ENCODE measurements around the gene NPAS3. TPM values are rescaled to one million over a fixed set of nuclear protein-coding genes. Genes with fewer than 3 reads are reported as not detected.

Gene NPAS3
- total and polyA plus RNA-seq, 4 donors = 0.07 to 0.09 (median 0.08) TPM; not detected in 1

- H3K36me3 ChIP-seq (ENCODE audit: control insufficient read depth in 4 of 4, insufficient read depth in 3 of 4, low read depth in 1 of 4, low read length in 3 of 4) = no peaks in the 10 kb centered on the region
- 85% methylated on average over 2 of the region's 2 CpGs for WGBS
- no peak overlapping the region for H3K27ac ChIP-seq (ENCODE audit: low read depth in 1 of 2, low read length in 2 of 2)
- H3K27me3 ChIP-seq (ENCODE audit: control insufficient read depth in 4 of 4, insufficient read depth in 4 of 4, low read length in 3 of 4) = peaks cover 0 to 2% (median 0%) of the 10 kb centered on the region in 4 donors
- H3K9ac ChIP-seq (ENCODE audit: low read depth in 1 of 2, low read length in 2 of 2) = no peak overlapping the region
- no peaks in the 10 kb centered on the region for H3K4me1 ChIP-seq (ENCODE audit: control insufficient read depth in 4 of 4, insufficient read depth in 4 of 4, low read length in 3 of 4)
- DNase-seq (ENCODE audit: low spot score) = no peak
- TF ChIP-seq RAD21 (IDR thresholded peaks at IDR 0.05) (no peak), EGR1 (IDR thresholded peaks at IDR 0.05; ENCODE audit: low read depth in 2 of 2) (no peak), HNF4A (conservative IDR thresholded peaks at IDR 0.05) (no peak), JUND (IDR thresholded peaks at IDR 0.05) (no peak), SP1 (IDR thresholded peaks at IDR 0.05) (no peak), ATF3 (IDR thresholded peaks at IDR 0.05) (no peak), TAF1 (conservative IDR thresholded peaks at IDR 0.05) (no peak)
- no peak overlapping the region for H3K4me3 ChIP-seq (ENCODE audit: low read depth in 1 of 3, low read length in 3 of 3)
- H3K9me3 ChIP-seq (ENCODE audit: control insufficient read depth in 4 of 4, low read length in 3 of 4) = no peaks in the 10 kb centered on the region
Observed at GRCh38 chr14:33294419-33294818, 355.7 kb downstream of the NPAS3 start.

GRCh38 chr14:33297565-33297964, 358.9 kb downstream of the NPAS3 start:
- Histone ChIP-seq H3K36me3 (ENCODE audit: control insufficient read depth in 4 of 4, insufficient read depth in 3 of 4, low read depth in 1 of 4, low read length in 3 of 4) (no peaks in the 10 kb centered on the region), H3K9me3 (ENCODE audit: control insufficient read depth in 4 of 4, low read length in 3 of 4) (no peaks in the 10 kb centered on the region), H3K27ac (ENCODE audit: low read depth in 1 of 2, low read length in 2 of 2) (no peak overlapping the region), H3K9ac (ENCODE audit: low read depth in 1 of 2, low read length in 2 of 2) (no peak overlapping the region), H3K4me1 (ENCODE audit: control insufficient read depth in 4 of 4, insufficient read depth in 4 of 4, low read length in 3 of 4) (no peaks in the 10 kb centered on the region), H3K4me3 (ENCODE audit: low read depth in 1 of 3, low read length in 3 of 3) (no peak overlapping the region), H3K27me3 (ENCODE audit: control insufficient read depth in 4 of 4, insufficient read depth in 4 of 4, low read length in 3 of 4) (peaks cover 0 to 2% (median 0%) of the 10 kb centered on the region in 4 donors)
- DNase-seq (ENCODE audit: low spot score) = no peak
- TF ChIP-seq TAF1 (conservative IDR thresholded peaks at IDR 0.05) (no peak), ATF3 (IDR thresholded peaks at IDR 0.05) (no peak), CTCF (IDR thresholded peaks at IDR 0.05; ENCODE audit: low read depth, low read length, missing input control) (no peak), RAD21 (IDR thresholded peaks at IDR 0.05) (no peak), ZBTB33 (IDR thresholded peaks at IDR 0.05) (no peak), EGR1 (IDR thresholded peaks at IDR 0.05; ENCODE audit: low read depth in 2 of 2) (no peak), FOXA1 (IDR thresholded peaks at IDR 0.05) (no peak), NR2F2 (IDR thresholded peaks at IDR 0.05) (no peak), JUND (IDR thresholded peaks at IDR 0.05) (no peak), HNF4G (IDR thresholded peaks at IDR 0.05) (no peak), RXRA (IDR thresholded peaks at IDR 0.05) (no peak), FOXA2 (IDR thresholded peaks at IDR 0.05) (no peak), MAX (IDR thresholded peaks at IDR 0.05) (no peak), SP1 (IDR thresholded peaks at IDR 0.05) (no peak)
- 42% methylated on average over 4 of the region's 4 CpGs for WGBS

Data from liver (tissue), 9 donors.